Mucosa of gallbladder (tissue), 1 donor: ENCODE data around the gene KAT2A. TPM values are rescaled to one million over a fixed set of nuclear protein-coding genes. Genes with fewer than 3 reads are reported as not detected.
A peak's percentile ranks its signal among the peaks of the same experiment; 100 is the strongest.

Source experiments
- DNase-seq: peaks from one replicate; pipeline ENCODE4 v3.0.0-alpha.2; 2020; ENCODE audit warnings: low spot score
- total RNA-seq: library from RNA; stranded (reverse); gene quantifications from one replicate; pipeline ENCODE4 v1.2.1, GENCODE V29; 2021
- donor health status: DM: no; HTN: no; CAD: no.

The KAT2A gene
- total RNA-seq, 1 donor from 2014 or later, result 58.4 TPM

GRCh38 chr17:42114118-42114517, 7.0 kb downstream of the KAT2A start:
- DNase-seq, result no peak

- no peak for DNase-seq
These were observed 7.7 kb downstream of the KAT2A start for GRCh38 chr17:42113293-42114069.

- peak; percentile 79 for DNase-seq
These were observed 8.5 kb downstream of the KAT2A start, which contains the start of gene DHX58 for GRCh38 chr17:42112552-42113176. Gene DHX58 (minus strand): TSS chr17:42112714. CDS start chr17:42111892, 822 bp downstream.

GRCh38 chr17:42111871-42112551, 9.2 kb downstream of the KAT2A start:
- no peak for DNase-seq

- no peak for DNase-seq
These were observed 9.9 kb downstream of the KAT2A start for GRCh38 chr17:42111265-42111636.

- no peak for DNase-seq
These were observed 10.6 kb downstream of the KAT2A start for GRCh38 chr17:42110301-42111264.

- no peak for DNase-seq
These were observed 12.1 kb downstream of the KAT2A start for GRCh38 chr17:42109086-42109485.

- DNase-seq, result peak; percentile 78
These were observed 13.3 kb downstream of the KAT2A start for GRCh38 chr17:42107597-42108576.

- DNase-seq, result no peak
These were observed 14.0 kb downstream of the KAT2A start for GRCh38 chr17:42107124-42107523.

GRCh38 chr17:42106009-42106408, 15.2 kb downstream of the KAT2A start:
- DNase-seq, result no peak

- DNase-seq, result no peak
These were observed 16.9 kb downstream of the KAT2A start for GRCh38 chr17:42104264-42104663.

GRCh38 chr17:42103221-42103954, 17.8 kb downstream of the KAT2A start:
- no peak for DNase-seq

- peak; percentile 69 for DNase-seq
These were observed 19.5 kb downstream of the KAT2A start for GRCh38 chr17:42101513-42102292.

- DNase-seq, result no peak
These were observed 22.3 kb downstream of the KAT2A start for GRCh38 chr17:42098730-42099399.

GRCh38 chr17:42097691-42098631, 23.2 kb downstream of the KAT2A start, which contains the start of gene ZNF385C:
Gene ZNF385C (minus strand): TSS chr17:42098473. CDS start chr17:42063056, 35,417 bp downstream.
- no peak for DNase-seq

- no peak for DNase-seq
These were observed 24.6 kb downstream of the KAT2A start for GRCh38 chr17:42096360-42097111.
